ENCODE data around the gene FBRSL1.

DNA sequence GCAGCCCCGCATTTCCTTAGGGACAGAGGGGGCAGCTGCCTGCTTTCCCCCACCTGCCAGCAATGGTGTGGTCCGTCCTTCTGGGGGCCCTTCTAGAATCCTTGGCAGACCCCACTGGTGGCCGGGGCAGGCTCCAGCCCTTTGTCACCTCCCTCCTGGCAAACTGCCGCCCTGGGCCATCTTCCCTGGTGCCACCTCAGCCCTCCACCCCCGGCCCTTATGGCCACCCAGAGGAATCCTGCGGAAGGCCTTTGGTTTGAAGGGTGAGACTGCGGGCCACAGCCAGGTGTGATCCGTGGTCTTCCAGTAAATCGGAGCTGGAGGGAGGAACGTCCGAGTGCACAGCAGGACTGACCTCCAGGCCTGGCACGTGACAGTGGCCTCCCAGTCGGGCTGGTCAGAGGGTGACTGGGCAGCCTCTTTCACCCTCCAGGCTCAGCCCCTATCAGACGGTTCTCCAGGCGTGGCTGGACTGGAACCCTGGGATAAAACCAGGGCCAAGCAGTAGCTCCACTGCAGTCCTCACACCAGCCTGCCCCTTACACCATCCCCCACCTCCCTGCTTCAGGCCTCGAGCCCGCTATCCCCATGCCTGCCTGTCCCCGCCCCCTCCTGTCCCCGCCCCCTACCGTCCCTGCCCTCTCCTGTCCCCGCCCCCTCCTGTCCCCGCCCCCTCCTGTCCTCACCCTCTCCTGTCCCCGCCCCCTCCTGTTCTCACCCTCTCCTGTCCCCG lies 12.4 kb downstream of the FBRSL1 start:
- TF ChIP-seq EZH2phosphoT487 (IDR thresholded peaks at IDR 0.05; ENCODE audit: insufficient read depth, low read depth) = no peak
- no peak for TF ChIP-seq EZH2 (IDR thresholded peaks at IDR 0.05; ENCODE audit: insufficient read depth, poor library complexity, severe bottlenecking)

Measured in GM23248 (cell line).